Upper lobe of right lung (tissue), 1 donor: Measurements from ENCODE around the gene ZNF491. TPM values are rescaled to one million over a fixed set of nuclear protein-coding genes. Genes with fewer than 3 reads are reported as not detected.

Source experiments
- ATAC-seq: fragments of 200-7000 bp; cut with Tn5 transposase; one replicate; pipeline ENCODE4 v1.9.1; 2020; ENCODE audit warnings: mild to moderate bottlenecking, moderate library complexity
- DNase-seq: peaks from one replicate; pipeline ENCODE4 v3.0.0-alpha.2; 2020
- H3K27ac ChIP-seq: fragments of 200-600 bp; one replicate; pipeline ENCODE4 v1.8.0; 2022
- H3K27me3 ChIP-seq: fragments of 200-600 bp; one replicate; pipeline ENCODE4 v1.8.0; 2022; ENCODE audit warnings: mild to moderate bottlenecking
- H3K36me3 ChIP-seq: fragments of 200-600 bp; one replicate; pipeline ENCODE4 v1.8.0; 2022
- H3K4me1 ChIP-seq: fragments of 200-600 bp; one replicate; pipeline ENCODE4 v1.8.0; 2022
- H3K4me3 ChIP-seq: fragments of 200-600 bp; one replicate; pipeline ENCODE4 v1.8.0; 2022; ENCODE audit warnings: mild to moderate bottlenecking
- H3K9me3 ChIP-seq: fragments of 200-600 bp; one replicate; pipeline ENCODE4 v1.8.0; 2022
- intact Hi-C: fragments of 100-400 bp; cut with DNase I; formaldehyde crosslinking; loops from one replicate; pipeline ENCODE4 v1.11.0; 2022
- total RNA-seq: library from RNA; stranded (reverse); fragmentation: NEBNext Ultra II Directional; extraction: Animal tissue kit (Norgen Biotek cat#: 25700); gene quantifications from one replicate; pipeline ENCODE4 v1.2.1, GENCODE V29; 2021
- TF ChIP-seq, protein P1 (sequence below): fragments of 200-600 bp; IDR thresholded peaks from one replicate; pipeline ENCODE4 v1.8.0; 2022; ENCODE audit warnings: antibody characterized with exemption
- donor health status: DM: no; HTN: yes; CAD: no; lungs with severe emphysema.

Gene ZNF491
- total RNA-seq, 1 donor from 2014 or later = 1.9 TPM

DNA sequence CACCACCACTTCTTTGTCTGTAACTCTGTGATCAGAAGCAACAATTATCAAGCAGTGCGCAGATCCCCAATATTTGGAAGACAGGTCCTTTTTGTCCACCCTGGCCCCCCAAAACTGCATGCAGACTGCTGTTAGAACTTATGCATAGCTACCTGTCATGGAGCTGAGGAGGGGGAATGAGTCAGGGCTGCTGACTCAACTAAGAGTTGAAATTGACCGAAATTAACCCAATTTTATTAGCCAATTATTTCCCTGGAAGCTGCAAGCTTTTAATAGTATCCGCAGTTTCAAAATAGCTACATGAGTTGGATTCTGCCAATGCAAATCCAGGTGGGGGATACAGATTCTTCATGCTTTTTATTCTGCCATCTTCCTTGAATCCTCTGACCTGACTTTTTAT lies 14.0 kb upstream of the ZNF491 start:
- Histone ChIP-seq H3K4me3 (no peak overlapping the region), H3K27me3 (no peaks in the 10 kb centered on the region), H3K36me3 (peaks cover 22% of the 10 kb centered on the region), H3K9me3 (peaks cover 39% of the 10 kb centered on the region), H3K4me1 (no peaks in the 10 kb centered on the region), H3K27ac (no peak overlapping the region)
- no peak for ATAC-seq
- intact Hi-C loops = no loop called here
- no peak for DNase-seq
- TF ChIP-seq, protein P1, sequence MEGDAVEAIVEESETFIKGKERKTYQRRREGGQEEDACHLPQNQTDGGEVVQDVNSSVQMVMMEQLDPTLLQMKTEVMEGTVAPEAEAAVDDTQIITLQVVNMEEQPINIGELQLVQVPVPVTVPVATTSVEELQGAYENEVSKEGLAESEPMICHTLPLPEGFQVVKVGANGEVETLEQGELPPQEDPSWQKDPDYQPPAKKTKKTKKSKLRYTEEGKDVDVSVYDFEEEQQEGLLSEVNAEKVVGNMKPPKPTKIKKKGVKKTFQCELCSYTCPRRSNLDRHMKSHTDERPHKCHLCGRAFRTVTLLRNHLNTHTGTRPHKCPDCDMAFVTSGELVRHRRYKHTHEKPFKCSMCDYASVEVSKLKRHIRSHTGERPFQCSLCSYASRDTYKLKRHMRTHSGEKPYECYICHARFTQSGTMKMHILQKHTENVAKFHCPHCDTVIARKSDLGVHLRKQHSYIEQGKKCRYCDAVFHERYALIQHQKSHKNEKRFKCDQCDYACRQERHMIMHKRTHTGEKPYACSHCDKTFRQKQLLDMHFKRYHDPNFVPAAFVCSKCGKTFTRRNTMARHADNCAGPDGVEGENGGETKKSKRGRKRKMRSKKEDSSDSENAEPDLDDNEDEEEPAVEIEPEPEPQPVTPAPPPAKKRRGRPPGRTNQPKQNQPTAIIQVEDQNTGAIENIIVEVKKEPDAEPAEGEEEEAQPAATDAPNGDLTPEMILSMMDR = no peak

GRCh38 chr19:11787536-11787935 lies 10.8 kb upstream of the ZNF491 start:
- intact Hi-C loops = no loop called here
- H3K9me3 ChIP-seq = peaks cover 26% of the 10 kb centered on the region

DNA sequence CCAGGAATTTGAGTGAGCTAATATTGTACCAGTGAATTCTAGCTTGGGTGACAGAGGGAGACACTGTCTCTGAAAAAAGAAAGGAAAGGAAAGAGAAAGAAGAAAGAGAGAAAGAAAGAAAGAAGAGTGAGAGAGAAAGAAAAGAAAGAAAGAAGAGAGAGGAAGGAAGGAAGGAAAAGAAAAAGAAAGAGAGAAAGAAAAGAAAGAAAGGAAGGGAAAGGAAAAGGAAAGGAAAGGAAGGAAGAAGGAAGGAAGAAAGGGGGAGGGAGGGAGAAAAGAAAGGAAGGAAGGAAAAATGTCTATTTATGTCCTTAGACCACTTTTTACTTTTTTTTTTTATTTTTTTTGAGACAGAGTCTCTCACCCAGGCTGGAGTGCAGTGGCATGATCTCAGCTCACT lies 5.4 kb upstream of the ZNF491 start:
- TF ChIP-seq, protein P1 = no peak
- no peak for DNase-seq
- no peak overlapping the region for H3K4me3 ChIP-seq
- no peaks in the 10 kb centered on the region for H3K36me3 ChIP-seq
- ATAC-seq = no peak
- H3K27ac ChIP-seq = no peak overlapping the region
- H3K4me1 ChIP-seq = peaks cover 5% of the 10 kb centered on the region
- H3K27me3 ChIP-seq = no peaks in the 10 kb centered on the region
- H3K9me3 ChIP-seq = peaks cover 15% of the 10 kb centered on the region
- intact Hi-C loops = no loop called here

More at GRCh38 chr19:11787536-11787935, 10.8 kb upstream of the ZNF491 start:
- no peak for DNase-seq
- no peaks in the 10 kb centered on the region for H3K36me3 ChIP-seq
- no peaks in the 10 kb centered on the region for H3K27me3 ChIP-seq
- no peak for ATAC-seq
- TF ChIP-seq, protein P1 = no peak
- H3K4me1 ChIP-seq = no peaks in the 10 kb centered on the region
- H3K27ac ChIP-seq = no peak overlapping the region
- H3K4me3 ChIP-seq = no peak overlapping the region

GRCh38 chr19:11797491-11797890 lies 832 bp upstream of the ZNF491 start:
- Histone ChIP-seq H3K36me3 (no peaks in the 10 kb centered on the region), H3K9me3 (no peaks in the 10 kb centered on the region), H3K4me1 (peaks cover 6% of the 10 kb centered on the region), H3K27ac (no peak overlapping the region), H3K4me3 (no peak overlapping the region), H3K27me3 (no peaks in the 10 kb centered on the region)
- peak; percentile 88 for DNase-seq
- intact Hi-C loops = no loop called here
- TF ChIP-seq, protein P1 = peak; percentile 88
- ATAC-seq = peak; percentile 96

GRCh38 chr19:11806354-11807098 lies 8.2 kb downstream of the ZNF491 start:
- TF ChIP-seq, protein P1 = no peak
- ATAC-seq (no peak), DNase-seq (no peak)
- no peak overlapping the region for H3K4me3 ChIP-seq
- intact Hi-C loops = no loop called here
- peaks cover 5% of the 10 kb centered on the region for H3K36me3 ChIP-seq
- no peaks in the 10 kb centered on the region for H3K4me1 ChIP-seq
- no peak overlapping the region for H3K27ac ChIP-seq
- H3K9me3 ChIP-seq = peaks cover 29% of the 10 kb centered on the region
- H3K27me3 ChIP-seq = no peaks in the 10 kb centered on the region

- H3K4me1 ChIP-seq = no peaks in the 10 kb centered on the region
- H3K9me3 ChIP-seq = peaks cover 29% of the 10 kb centered on the region
- no peak overlapping the region for H3K27ac ChIP-seq
- DNase-seq (no peak), ATAC-seq (no peak)
- H3K27me3 ChIP-seq = no peaks in the 10 kb centered on the region
- TF ChIP-seq, protein P1 = no peak
- H3K36me3 ChIP-seq = peaks cover 5% of the 10 kb centered on the region
- H3K4me3 ChIP-seq = no peak overlapping the region
- intact Hi-C loops = no loop called here
Measured at GRCh38 chr19:11807099-11807380, 8.7 kb downstream of the ZNF491 start.
